Ishikawa (cell line): Measurements from ENCODE around the gene MS4A12.

Experiments
- CEBPB ChIP-seq: IDR thresholded peaks from 2 replicates; pipeline ENCODE4 v1.6.1; 2012
- EP300 ChIP-seq: IDR thresholded peaks from 2 replicates; pipeline ENCODE4 v1.6.1; 2012; ENCODE audit warnings: borderline replicate concordance
- TEAD4 ChIP-seq: IDR thresholded peaks from 2 replicates; pipeline ENCODE4 v1.6.1; 2012

DNA sequence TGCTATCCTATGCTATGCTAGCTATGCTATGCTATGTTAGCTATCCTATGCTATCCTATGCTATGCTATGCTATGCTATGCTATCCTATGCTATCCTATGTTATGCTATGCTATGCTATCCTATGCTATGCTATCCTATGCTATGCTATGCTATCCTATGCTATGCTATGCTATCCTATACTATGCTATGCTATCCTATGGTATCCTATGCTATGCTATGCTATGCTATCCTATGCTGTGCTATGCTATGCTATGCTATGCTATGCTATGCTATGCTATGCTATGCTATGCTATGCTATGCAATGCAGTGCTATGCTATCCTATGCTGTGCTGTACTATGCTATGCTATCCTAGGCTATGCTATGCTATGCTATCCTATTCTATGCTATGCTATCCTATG, 45.5 kb upstream of the MS4A12 start:
- TF ChIP-seq EP300: no peak
- TF ChIP-seq TEAD4: no peak
- no peak for TF ChIP-seq CEBPB
